Measurements from ENCODE around the gene MRM2.

DNA sequence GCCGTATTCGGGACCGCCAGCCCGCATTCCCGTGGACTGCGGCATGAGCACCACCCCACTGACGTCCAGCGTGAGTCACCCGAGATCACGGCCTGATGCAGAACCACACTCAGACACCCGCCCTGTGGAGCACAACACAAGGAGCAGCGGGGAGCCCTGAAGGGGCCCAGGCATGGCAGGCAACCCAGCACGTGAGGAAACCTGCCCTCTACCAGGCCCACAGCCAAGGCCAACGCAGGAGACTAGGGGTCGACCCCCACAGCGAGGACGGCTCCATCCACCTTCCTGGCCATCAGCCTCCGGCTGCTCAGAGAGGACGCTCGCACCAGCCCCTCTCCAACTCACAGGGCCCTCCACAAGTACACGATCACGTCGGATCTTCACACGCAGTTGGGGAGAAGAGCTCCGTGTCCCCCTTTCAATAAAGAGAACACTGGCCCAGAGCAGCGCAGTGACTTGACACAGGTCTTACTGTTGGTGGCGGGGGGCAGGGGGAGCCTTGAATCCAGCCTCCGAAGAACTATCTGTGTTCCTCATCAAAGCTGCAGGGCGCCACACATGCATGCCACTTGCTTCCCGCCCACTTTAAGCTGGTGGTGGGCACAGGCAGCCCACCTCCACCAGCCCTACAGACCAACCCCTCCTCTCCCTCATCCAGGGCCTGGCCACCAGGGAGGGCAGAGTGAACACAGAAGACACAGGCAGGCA is 31.3 kb downstream of the MRM2 start:
- no peak for TF ChIP-seq POLR2A (IDR thresholded peaks at IDR 0.05; ENCODE audit: low read depth, low read length)
- no peak for TF ChIP-seq POLR2AphosphoS5 (IDR thresholded peaks at IDR 0.05; ENCODE audit: low read depth, low read length)
- TF ChIP-seq TAF1 (IDR thresholded peaks at IDR 0.05; ENCODE audit: low read depth, low read length): no peak
